ENCODE results near the gene PAN2.
A peak's percentile ranks its signal among the peaks of the same experiment; 100 is the strongest.

The PAN2 gene

GRCh38 chr12:56271031-56271430, 62.8 kb downstream of the PAN2 start:
- peak; percentile 50 for DNase-seq (ENCODE audit: low read depth)

DNA sequence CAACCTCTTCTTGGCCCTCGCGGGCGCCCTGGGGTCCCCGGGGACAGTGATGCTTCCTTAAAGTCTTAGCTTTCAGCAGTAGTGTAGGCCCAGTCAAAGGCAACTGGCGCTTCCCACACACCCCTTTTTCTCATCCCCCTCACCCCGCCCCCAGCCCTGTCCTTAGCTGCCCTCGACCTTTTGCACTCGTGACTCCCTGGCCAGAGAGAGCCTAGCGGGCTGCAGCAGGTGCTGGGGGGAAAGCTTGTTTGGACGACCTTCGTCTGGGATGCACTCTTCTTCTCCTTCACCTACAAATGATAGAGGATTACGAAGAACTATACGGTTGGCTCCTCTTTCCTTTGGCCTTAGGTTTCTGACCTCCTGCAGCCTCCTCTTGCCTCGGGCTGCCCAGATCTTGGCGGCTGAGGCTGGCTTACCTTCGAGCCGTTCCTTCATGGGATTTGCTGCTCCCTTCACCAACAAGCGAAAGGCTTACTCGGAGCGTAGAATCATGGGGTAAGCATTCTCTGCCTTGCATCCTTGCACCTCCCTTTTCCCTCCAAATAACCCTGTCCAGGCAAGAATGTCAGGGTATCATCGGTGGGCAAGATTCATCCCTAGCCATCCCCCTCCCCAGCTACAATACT, 66.2 kb downstream of the PAN2 start:
- no peak for DNase-seq (ENCODE audit: low read depth)

- peak; percentile 89 for DNase-seq (ENCODE audit: low read depth)
Observed at GRCh38 chr12:56266693-56267442, 66.9 kb downstream of the PAN2 start, which contains the start of gene COQ10A. TSS of gene COQ10A (plus strand) at chr12:56266942. CDS start at chr12:56267119, 177 bp downstream.
